WTC11 (cell line): ENCODE data around the gene NCS1. TPM values are rescaled to one million over a fixed set of nuclear protein-coding genes. Genes with fewer than 3 reads are reported as not detected.
A peak's percentile ranks its signal among the peaks of the same experiment; 100 is the strongest.

Experiments used
- ATAC-seq: fragments of 200-7000 bp; cut with Tn5 transposase; 2 replicates; pipeline ENCODE4 v1.10.0; 2021; ENCODE audit warnings: mild to moderate bottlenecking, moderate library complexity
- CTCF ChIA-PET: fragments of 300-600 bp; sonication (Branson Sonifier 250); formaldehyde crosslinking; loops from one replicate; lab custom pipeline; 2021; ENCODE audit warnings: antibody characterized with exemption; lab: Charles Lee
- POLR2A ChIA-PET: fragments of 350-600 bp; sonication (Branson Sonifier 250); formaldehyde crosslinking; loops from one replicate; lab custom pipeline; 2021; ENCODE audit warnings: antibody characterized with exemption; lab: Charles Lee
- DNase-seq: peaks from one replicate; pipeline ENCODE4 v3.0.0; 2021; ENCODE audit warnings: low spot score
- H3K27ac Mint-ChIP-seq: 2 replicates; pipeline ENCODE4 v1.8.0; 2021; ENCODE audit warnings: mixed read lengths
- H3K27me3 Mint-ChIP-seq: 2 replicates; pipeline ENCODE4 v1.8.0; 2021; ENCODE audit warnings: low read depth, mild to moderate bottlenecking, moderate library complexity, mixed read lengths
- H3K36me3 Mint-ChIP-seq: 2 replicates; pipeline ENCODE4 v1.8.0; 2021; ENCODE audit warnings: mixed read lengths
- H3K4me1 Mint-ChIP-seq: 2 replicates; pipeline ENCODE4 v1.8.0; 2022; ENCODE audit warnings: mixed read lengths
- H3K4me3 Mint-ChIP-seq: 2 replicates; pipeline ENCODE4 v1.8.0; 2021; ENCODE audit warnings: mild to moderate bottlenecking, moderate library complexity, mixed read lengths
- H3K9me3 Mint-ChIP-seq: 2 replicates; pipeline ENCODE4 v1.8.0; 2021; ENCODE audit warnings: mixed read lengths
- ARID4B ChIP-seq: sonication (generic); formaldehyde crosslinking; IDR thresholded peaks from 2 replicates; pipeline ENCODE4 v1.8.0; 2023; ENCODE audit warnings: missing genetic modification reagents, mild to moderate bottlenecking, borderline replicate concordance
- CBFB ChIP-seq: sonication (generic); formaldehyde crosslinking; IDR thresholded peaks from 2 replicates; pipeline ENCODE4 v1.8.1; 2022; ENCODE audit warnings: mild to moderate bottlenecking, low read depth, missing genetic modification reagents
- E2F1 ChIP-seq: sonication (generic); formaldehyde crosslinking; IDR thresholded peaks from 2 replicates; pipeline ENCODE4 v1.8.0; 2022; ENCODE audit warnings: mild to moderate bottlenecking, missing genetic modification reagents
- ESRRA ChIP-seq: sonication (generic); formaldehyde crosslinking; IDR thresholded peaks from 2 replicates; pipeline ENCODE4 v1.8.1; 2022; ENCODE audit warnings: mild to moderate bottlenecking, missing genetic modification reagents, borderline replicate concordance
- ETV6 ChIP-seq: sonication (generic); formaldehyde crosslinking; IDR thresholded peaks from 2 replicates; pipeline ENCODE4 v1.8.1; 2022; ENCODE audit warnings: mild to moderate bottlenecking, missing genetic modification reagents
- FOXP1 ChIP-seq: sonication (generic); formaldehyde crosslinking; IDR thresholded peaks from 2 replicates; pipeline ENCODE4 v1.8.0; 2022; ENCODE audit warnings: missing genetic modification reagents, mild to moderate bottlenecking, moderate library complexity, borderline replicate concordance
- GABPB1 ChIP-seq: sonication (generic); formaldehyde crosslinking; IDR thresholded peaks from 2 replicates; pipeline ENCODE4 v1.8.1; 2023; ENCODE audit warnings: mild to moderate bottlenecking, missing genetic modification reagents
- HMGXB4 ChIP-seq: sonication (generic); formaldehyde crosslinking; IDR thresholded peaks from 2 replicates; pipeline ENCODE4 v1.8.1; 2023; ENCODE audit warnings: mild to moderate bottlenecking, moderate library complexity, missing genetic modification reagents
- IRF1 ChIP-seq: sonication (generic); formaldehyde crosslinking; IDR thresholded peaks from 2 replicates; pipeline ENCODE4 v1.8.0; 2023; ENCODE audit warnings: missing genetic modification reagents
- IRF2 ChIP-seq: sonication (generic); formaldehyde crosslinking; IDR thresholded peaks from 2 replicates; pipeline ENCODE4 v1.8.0; 2022; ENCODE audit warnings: low read depth, missing genetic modification reagents, borderline replicate concordance
- KAT7 ChIP-seq: sonication (generic); formaldehyde crosslinking; IDR thresholded peaks from 2 replicates; pipeline ENCODE4 v1.8.1; 2023; ENCODE audit warnings: missing genetic modification reagents, mild to moderate bottlenecking, borderline replicate concordance
- RORB ChIP-seq: fragments of 250-450 bp; sonication (Bioruptor Pico); IDR thresholded peaks from 2 replicates; pipeline ENCODE4 v1.9.0; 2021; ENCODE audit warnings: mild to moderate bottlenecking
- TEAD4 ChIP-seq: sonication (generic); formaldehyde crosslinking; IDR thresholded peaks from 2 replicates; pipeline ENCODE4 v1.8.0; 2022; ENCODE audit warnings: mild to moderate bottlenecking, missing genetic modification reagents
- USF2 ChIP-seq: sonication (generic); formaldehyde crosslinking; IDR thresholded peaks from 2 replicates; pipeline ENCODE4 v1.8.1; 2023; ENCODE audit warnings: mild to moderate bottlenecking, missing genetic modification reagents, moderate library complexity
- ZMAT4 ChIP-seq: fragments of 250-450 bp; sonication (Bioruptor Pico); IDR thresholded peaks from 2 replicates; pipeline ENCODE4 v1.9.0; 2021; ENCODE audit warnings: mild to moderate bottlenecking
- ZNF232 ChIP-seq: sonication (generic); formaldehyde crosslinking; IDR thresholded peaks from 2 replicates; pipeline ENCODE4 v1.8.0; 2022; ENCODE audit warnings: mild to moderate bottlenecking, missing genetic modification reagents
- ZNF263 ChIP-seq: sonication (generic); formaldehyde crosslinking; IDR thresholded peaks from 2 replicates; pipeline ENCODE4 v1.8.1; 2022; ENCODE audit warnings: low read depth, mild to moderate bottlenecking, moderate library complexity, missing genetic modification reagents
- total RNA-seq: library from RNA; stranded (reverse); gene quantifications from 3 replicates; pipeline ENCODE4 v1.2.3, GENCODE V29; 2021

NCS1 gene
- total RNA-seq, 1 experiment from 2014 or later = 32.4 TPM

- no peaks in the 10 kb centered on the region for H3K9me3 Mint-ChIP-seq
- ATAC-seq (peak; percentile 5), DNase-seq (no peak)
- POLR2A ChIA-PET = interaction anchor here (0.7 to 1.2 kb wide), 2 partner anchors 47 kb away, joined by 3 read pairs; no protein-coding TSS in a partner anchor
- no peak for TF ChIP-seq CBFB
- no peaks in the 10 kb centered on the region for H3K36me3 Mint-ChIP-seq
- H3K27ac Mint-ChIP-seq = no peak overlapping the region
- H3K4me1 Mint-ChIP-seq = peaks cover 18% of the 10 kb centered on the region
- H3K4me3 Mint-ChIP-seq = peak overlapping the region; percentile 76
- peaks cover 9% of the 10 kb centered on the region for H3K27me3 Mint-ChIP-seq
- CTCF ChIA-PET = interaction anchor here (0.8 to 2.8 kb wide), 6 partner anchors 9 to 154 kb away, joined by 3 to 14 read pairs (median 4); no protein-coding TSS in a partner anchor
Observed at GRCh38 chr9:130173666-130173983, 1.4 kb downstream of the NCS1 start.

GRCh38 chr9:130174025-130174424 lies 1.8 kb downstream of the NCS1 start:
- H3K36me3 Mint-ChIP-seq = no peaks in the 10 kb centered on the region
- ATAC-seq = no peak
- peaks cover 9% of the 10 kb centered on the region for H3K27me3 Mint-ChIP-seq
- no peaks in the 10 kb centered on the region for H3K9me3 Mint-ChIP-seq
- TF ChIP-seq TEAD4 (CRISPR knock-in tag) (no peak), GABPB1 (no peak), CBFB (no peak), ETV6 (no peak), ESRRA (CRISPR knock-in tag) (no peak), KAT7 (CRISPR knock-in tag) (no peak), ZNF232 (no peak), USF2 (no peak)
- H3K27ac Mint-ChIP-seq = no peak overlapping the region
- ChIA-PET POLR2A (interaction anchor here (1.2 kb wide), 1 partner anchor 46 kb away, joined by 3 read pairs; no protein-coding TSS in a partner anchor), CTCF (interaction anchor here (0.6 to 2.8 kb wide), 7 partner anchors 9 to 154 kb away, joined by 3 to 14 read pairs (median 3); no protein-coding TSS in a partner anchor)
- DNase-seq = no peak
- H3K4me1 Mint-ChIP-seq = peaks cover 18% of the 10 kb centered on the region
- H3K4me3 Mint-ChIP-seq = peak overlapping the region; percentile 76

- Mint-ChIP-seq H3K27ac (0 out of 2 replicates have a peak overlapping the region, but pooled peaks have one; percentile 44), H3K4me1 (peaks cover 18% of the 10 kb centered on the region), H3K9me3 (no peaks in the 10 kb centered on the region), H3K4me3 (peak overlapping the region; percentile 24; the same call in 1 of the 2 replicates), H3K36me3 (no peaks in the 10 kb centered on the region), H3K27me3 (peaks cover 9% of the 10 kb centered on the region)
- ATAC-seq = no peak
- CTCF ChIA-PET = interaction anchor here (2.8 kb wide), 1 partner anchor 61 kb away, joined by 14 read pairs; no protein-coding TSS in a partner anchor
- no peak for TF ChIP-seq ZNF263 (CRISPR knock-in tag)
- TF ChIP-seq HMGXB4 (CRISPR knock-in tag) = no peak
- no peak for TF ChIP-seq FOXP1 (CRISPR knock-in tag)
- DNase-seq = no peak
- POLR2A ChIA-PET = interaction anchor here (1.2 kb wide), 1 partner anchor 45 kb away, joined by 3 read pairs; no protein-coding TSS in a partner anchor
Observed at GRCh38 chr9:130174920-130175321, 2.7 kb downstream of the NCS1 start.

GRCh38 chr9:130175355-130175754 lies 3.2 kb downstream of the NCS1 start:
- POLR2A ChIA-PET = no interaction called here
- no peak for ATAC-seq
- H3K4me3 Mint-ChIP-seq = no peak overlapping the region
- H3K27me3 Mint-ChIP-seq = peaks cover 9% of the 10 kb centered on the region
- no peak for DNase-seq
- H3K9me3 Mint-ChIP-seq = no peaks in the 10 kb centered on the region
- H3K27ac Mint-ChIP-seq = 0 out of 2 replicates have a peak overlapping the region, but pooled peaks have one; percentile 36
- H3K36me3 Mint-ChIP-seq = no peaks in the 10 kb centered on the region
- CTCF ChIA-PET = no interaction called here
- H3K4me1 Mint-ChIP-seq = peaks cover 18% of the 10 kb centered on the region
- no peak for TF ChIP-seq IRF1
- no peak for TF ChIP-seq RORB (CRISPR knock-in tag)
- TF ChIP-seq E2F1 = no peak
- no peak for TF ChIP-seq ZMAT4
- TF ChIP-seq ARID4B (CRISPR knock-in tag) = no peak
- TF ChIP-seq CBFB = no peak
- TF ChIP-seq IRF2 = no peak
